Transverse colon (tissue), 4 donors: Measurements from ENCODE around the gene CACNG6. TPM values are rescaled to one million over a fixed set of nuclear protein-coding genes. Genes with fewer than 3 reads are reported as not detected.

Experiments used
- DNase-seq: peaks from one replicate; pipeline ENCODE4 v3.0.0-alpha.2; 2019
- H3K27ac ChIP-seq, 4 donors: fragments of 200-600 bp; sonication (generic); 2 replicates each; pipeline ENCODE4 v1.5.1; 2016 to 2018; ENCODE audit warnings: inconsistent platforms in 4 of 4
- H3K27me3 ChIP-seq: fragments of 200-600 bp; sonication (generic); 2 replicates; pipeline ENCODE4 v1.5.1; 2017; ENCODE audit warnings: inconsistent platforms
- H3K36me3 ChIP-seq, 4 donors: fragments of 200-600 bp; sonication (generic); 2 replicates each; pipeline ENCODE4 v1.5.1; 2017 to 2019; ENCODE audit warnings: inconsistent platforms in 4 of 4
- H3K4me1 ChIP-seq, 4 donors: fragments of 200-600 bp; sonication (generic); 2 replicates each; pipeline ENCODE4 v1.5.1; 2017 to 2020; ENCODE audit warnings: inconsistent platforms in 4 of 4
- H3K4me3 ChIP-seq, 4 donors: fragments of 200-600 bp; sonication (generic); 1 replicate in 1 of 4; 2 replicates in 3 of 4; pipeline versions ENCODE4 v1.5.1 to v1.6.1; 2017 to 2019; ENCODE audit warnings: inconsistent platforms in 4 of 4
- H3K9me3 ChIP-seq, 2 donors: fragments of 200-600 bp; sonication (generic); 2 replicates each; pipeline ENCODE4 v1.5.1; 2017 to 2019; ENCODE audit warnings: inconsistent platforms in 2 of 2
- CTCF ChIP-seq, 5 experiments: fragments of 200-600 bp in 3 of 5; fragments of 450-650 bp in 2 of 5; sonication (generic) in 3 of 5; IDR thresholded peaks; 1 replicate in 2 of 5; 2 replicates in 3 of 5; pipeline ENCODE4 v1.5.1; 2016 to 2017; ENCODE audit warnings: antibody characterized with exemption in 5 of 5, inconsistent platforms in 3 of 5, mild to moderate bottlenecking in 2 of 5, moderate library complexity in 1 of 5
- EP300 ChIP-seq: sonication (generic); formaldehyde crosslinking; IDR thresholded peaks from one replicate; pipeline ENCODE4 v1.6.1; 2017; ENCODE audit warnings: antibody characterized with exemption, low read depth
- POLR2A ChIP-seq: fragments of 450-650 bp; IDR thresholded peaks from one replicate; pipeline ENCODE4 v1.6.1; 2016; ENCODE audit warnings: antibody characterized with exemption, mild to moderate bottlenecking, moderate library complexity
- POLR2AphosphoS5 ChIP-seq, 3 donors: sonication (generic); formaldehyde crosslinking; IDR thresholded peaks; one replicate each; pipeline ENCODE4 v1.6.1; 2016; ENCODE audit warnings: antibody characterized with exemption in 3 of 3
- WGBS, 2 donors: methylation state at CpG; one replicate each; pipeline ENCODE4 v1.1.5; 2018; ENCODE audit warnings: low coverage in 1 of 2; 5-methylcytosine and 5-hydroxymethylcytosine counted together
- in situ Hi-C, 4 donors: fragments of 200-750 bp; cut with MboI; loops; one replicate each; pipeline versions ENCODE4 v1.15.0 to v1.15.1; 2017; ENCODE audit warnings: low sequenced_read_pairs in 3 of 4, low pct_ligation_motif_present in 1 of 4, low pct_unique_long_range_greater_than_20kb in 1 of 4
- intact Hi-C: fragments of 100-400 bp; cut with DNase I; formaldehyde crosslinking; loops from one replicate; pipeline ENCODE4 v1.15.1; 2023; ENCODE audit warnings: low total_unique reads
- total RNA-seq, 4 donors: library from RNA; depleted of rRNA; stranded (reverse); fragments of >200 nt; gene quantifications; one replicate each; pipeline ENCODE4 v1.1.0, GENCODE V29; 2016

Gene CACNG6
- total RNA-seq, 4 donors from 2014 or later, result not detected

DNA sequence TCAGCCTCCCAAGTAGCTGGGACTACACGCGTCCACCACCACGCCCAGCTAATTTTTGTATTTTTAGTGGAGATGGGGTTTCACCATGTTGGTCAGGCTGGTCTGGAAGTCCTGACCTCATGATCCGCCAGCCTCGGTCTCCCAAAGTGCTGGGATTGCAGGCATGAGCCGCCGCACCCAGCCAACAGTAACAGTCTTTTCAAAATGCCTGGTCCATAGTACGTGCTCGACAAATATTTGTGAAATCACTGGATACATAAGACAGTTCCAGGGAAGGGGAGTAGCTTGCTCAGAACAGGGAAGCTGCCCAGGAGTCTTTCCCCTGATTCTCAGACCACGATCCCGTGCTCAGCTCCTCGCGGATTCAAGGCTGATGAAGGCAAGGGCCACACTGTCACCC, 30.5 kb downstream of the CACNG6 start:
- no peaks in the 10 kb centered on the region for H3K36me3 ChIP-seq
- in situ Hi-C loops (loop anchor here in 3 of 4 donors (10.0 kb wide), 2 partner anchors 127 to 177 kb away; no protein-coding TSS in a partner anchor), intact Hi-C loops (loop anchor here (5.0 kb wide), 1 partner anchor 180 kb away; no protein-coding TSS in a partner anchor)

GRCh38 chr19:54023191-54023590, 31.8 kb downstream of the CACNG6 start:
- 42 to 50% methylated on average over 1 to 3 of the region's 3 CpGs for WGBS, 2 donors
- Histone ChIP-seq H3K36me3 (no peaks in the 10 kb centered on the region), H3K4me1 (no peaks in the 10 kb centered on the region), H3K27ac (no peak overlapping the region), H3K27me3 (peaks cover 29% of the 10 kb centered on the region), H3K9me3 (no peaks in the 10 kb centered on the region), H3K4me3 (no peak overlapping the region)
- in situ Hi-C loops (loop anchor here in 3 of 4 donors (10.0 kb wide), 2 partner anchors 128 to 178 kb away; no protein-coding TSS in a partner anchor), intact Hi-C loops (loop anchor here (5.0 kb wide), 1 partner anchor 181 kb away; no protein-coding TSS in a partner anchor)
- DNase-seq, result no peak
- TF ChIP-seq POLR2AphosphoS5 (IDR thresholded peaks at IDR 0.05), result no peak
- TF ChIP-seq EP300, result no peak
- no peak for TF ChIP-seq CTCF (IDR thresholded peaks at IDR 0.05)
- no peak for TF ChIP-seq POLR2A

More for the DNA sequence above, 30.5 kb downstream of the CACNG6 start:
- no peaks in the 10 kb centered on the region for H3K9me3 ChIP-seq
- no peak overlapping the region for H3K4me3 ChIP-seq
- H3K4me1 ChIP-seq, result no peaks in the 10 kb centered on the region
- WGBS, 2 donors, result 86% methylated on average over 13 of the region's 13 CpGs; no CpG with 5 or more reads in 1 of the 2 donors
- no peak for TF ChIP-seq POLR2AphosphoS5 (IDR thresholded peaks at IDR 0.05)
- no peak for TF ChIP-seq POLR2A
- TF ChIP-seq EP300, result no peak
- DNase-seq, result no peak
- no peak overlapping the region for H3K27ac ChIP-seq
- peaks cover 36% of the 10 kb centered on the region for H3K27me3 ChIP-seq

DNA sequence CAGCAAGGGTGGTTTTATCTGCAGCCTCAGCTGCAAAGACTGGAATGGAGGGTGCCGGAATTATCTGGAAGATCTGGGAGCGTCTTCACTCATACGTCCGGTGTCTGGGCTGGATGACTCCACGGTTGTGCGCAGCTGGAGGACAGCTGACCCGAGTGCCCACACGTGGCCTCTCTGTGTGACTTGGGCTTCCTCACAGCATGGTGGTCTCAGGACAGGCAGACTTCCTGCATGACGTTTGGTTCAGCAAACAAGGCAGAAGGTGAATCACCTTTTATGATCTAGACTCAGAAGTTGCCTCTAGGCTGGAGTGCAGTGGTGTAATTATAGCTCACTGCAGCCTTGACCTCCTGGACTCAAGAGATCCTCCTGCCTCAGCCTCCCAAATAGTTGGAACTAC, 33.2 kb downstream of the CACNG6 start:
- intact Hi-C loops, result loop anchor here (5.0 kb wide), 1 partner anchor 182 kb away; no protein-coding TSS in a partner anchor

GRCh38 chr19:54026656-54027055, 35.2 kb downstream of the CACNG6 start:
- no peaks in the 10 kb centered on the region for H3K9me3 ChIP-seq
- no peak overlapping the region for H3K4me3 ChIP-seq
- TF ChIP-seq CTCF (IDR thresholded peaks at IDR 0.05), result no peak
- TF ChIP-seq EP300, result no peak
- no peak for TF ChIP-seq POLR2AphosphoS5 (IDR thresholded peaks at IDR 0.05)
- no peak for TF ChIP-seq POLR2A
- H3K4me1 ChIP-seq, result no peaks in the 10 kb centered on the region
- H3K27ac ChIP-seq, result no peak overlapping the region
- peaks cover 42% of the 10 kb centered on the region for H3K27me3 ChIP-seq
- intact Hi-C loops, result no loop called here
- in situ Hi-C loops, result loop anchor here (10.0 to 25.0 kb wide), 3 partner anchors 132 to 214 kb away; partner anchors contain the start of gene NLRP12 (in 2 of the 4)
- 63% methylated on average over 7 of the region's 7 CpGs; no CpG with 5 or more reads in 1 of the 2 donors for WGBS, 2 donors
- DNase-seq, result no peak
- H3K36me3 ChIP-seq, result no peaks in the 10 kb centered on the region

More for the DNA sequence above, 33.2 kb downstream of the CACNG6 start:
- no peak overlapping the region for H3K27ac ChIP-seq
- H3K9me3 ChIP-seq, result no peaks in the 10 kb centered on the region
- H3K4me1 ChIP-seq, result no peaks in the 10 kb centered on the region
- no peak overlapping the region for H3K4me3 ChIP-seq
- no peak for DNase-seq
- TF ChIP-seq EP300 (no peak), CTCF (IDR thresholded peaks at IDR 0.05) (no peak)
- 88% methylated on average over 9 of the region's 9 CpGs; no CpG with 5 or more reads in 1 of the 2 donors for WGBS, 2 donors
- peaks cover 28% of the 10 kb centered on the region for H3K27me3 ChIP-seq
- no peaks in the 10 kb centered on the region for H3K36me3 ChIP-seq
- in situ Hi-C loops, result loop anchor here (10.0 to 25.0 kb wide), 3 partner anchors 130 to 212 kb away; partner anchors contain the start of gene NLRP12 (in 2 of the 4)
